GM12891 (cell line): ENCODE results near the gene UBTD2.

Experiments used
- PAX5 ChIP-seq: IDR thresholded peaks from 2 replicates; pipeline ENCODE4 v1.6.1; 2011; ENCODE audit warnings: low read length, moderate library complexity, mild to moderate bottlenecking; ENCODE audit not compliant: insufficient read depth, severe bottlenecking
- POLR2A ChIP-seq: IDR thresholded peaks from 2 replicates; pipeline ENCODE4 v1.6.1; 2011; ENCODE audit warnings: low read depth, low read length, control low read depth
- POLR2AphosphoS5 ChIP-seq: IDR thresholded peaks from 2 replicates; pipeline ENCODE4 v1.6.1; 2011; ENCODE audit warnings: low read depth, low read length, control low read depth
- SPI1 ChIP-seq: IDR thresholded peaks from 2 replicates; pipeline ENCODE4 v1.6.1; 2011; ENCODE audit warnings: low read depth, low read length, control low read depth
- TAF1 ChIP-seq: IDR thresholded peaks from 2 replicates; pipeline ENCODE4 v1.6.1; 2011; ENCODE audit warnings: low read depth, low read length, control low read depth

- no peak for TF ChIP-seq TAF1
- TF ChIP-seq PAX5, result no peak
- no peak for TF ChIP-seq POLR2A
- TF ChIP-seq POLR2AphosphoS5, result no peak
- TF ChIP-seq SPI1, result peak; percentile 84
Observed at GRCh38 chr5:172235132-172235780, 48.3 kb downstream of the UBTD2 start.
